ENCODE results near the gene GPR143.
"Not testable (repeated sequence)": the region's sequence is repeated elsewhere in the genome, so short reads cannot be mapped to it uniquely, and the experiment has no call there.

Gene GPR143

DNA sequence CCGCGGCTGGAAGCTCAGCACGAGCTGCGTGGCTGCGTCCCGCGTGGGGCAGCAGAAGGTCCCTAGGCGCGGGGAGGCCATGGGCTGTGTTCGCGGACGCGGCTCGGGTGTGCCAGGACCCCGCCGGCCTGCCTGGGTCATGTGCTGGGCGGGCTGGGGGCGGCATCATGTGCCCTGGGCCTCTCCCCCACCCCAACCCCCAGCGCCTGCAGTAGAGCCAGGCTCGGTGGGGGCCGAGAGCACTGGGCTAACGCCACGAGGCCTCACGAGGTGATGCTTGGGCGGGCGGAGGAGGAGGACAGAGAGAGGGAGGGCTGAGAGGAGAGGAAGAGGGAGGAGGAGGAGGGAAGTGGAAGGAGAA lies at the start of gene GPR143:
GPR143 (minus strand) TSS at position 111 of the 361 bp plus-strand sequence; CDS start at position 81, 30 bp downstream.
- H3K4me3 ChIP-seq (ENCODE audit: low read depth, low read length): no peak within 1 kb of the TSS
- in situ Hi-C loops (cut with HindIII; ENCODE audit: low sequenced_read_pairs): no loop called here
- no peak for DNase-seq (ENCODE audit: low read depth, low spot score)
- TF ChIP-seq, protein P1, sequence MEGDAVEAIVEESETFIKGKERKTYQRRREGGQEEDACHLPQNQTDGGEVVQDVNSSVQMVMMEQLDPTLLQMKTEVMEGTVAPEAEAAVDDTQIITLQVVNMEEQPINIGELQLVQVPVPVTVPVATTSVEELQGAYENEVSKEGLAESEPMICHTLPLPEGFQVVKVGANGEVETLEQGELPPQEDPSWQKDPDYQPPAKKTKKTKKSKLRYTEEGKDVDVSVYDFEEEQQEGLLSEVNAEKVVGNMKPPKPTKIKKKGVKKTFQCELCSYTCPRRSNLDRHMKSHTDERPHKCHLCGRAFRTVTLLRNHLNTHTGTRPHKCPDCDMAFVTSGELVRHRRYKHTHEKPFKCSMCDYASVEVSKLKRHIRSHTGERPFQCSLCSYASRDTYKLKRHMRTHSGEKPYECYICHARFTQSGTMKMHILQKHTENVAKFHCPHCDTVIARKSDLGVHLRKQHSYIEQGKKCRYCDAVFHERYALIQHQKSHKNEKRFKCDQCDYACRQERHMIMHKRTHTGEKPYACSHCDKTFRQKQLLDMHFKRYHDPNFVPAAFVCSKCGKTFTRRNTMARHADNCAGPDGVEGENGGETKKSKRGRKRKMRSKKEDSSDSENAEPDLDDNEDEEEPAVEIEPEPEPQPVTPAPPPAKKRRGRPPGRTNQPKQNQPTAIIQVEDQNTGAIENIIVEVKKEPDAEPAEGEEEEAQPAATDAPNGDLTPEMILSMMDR (IDR thresholded peaks at IDR 0.05; ENCODE audit: low read depth, low read length): no peak

DNA sequence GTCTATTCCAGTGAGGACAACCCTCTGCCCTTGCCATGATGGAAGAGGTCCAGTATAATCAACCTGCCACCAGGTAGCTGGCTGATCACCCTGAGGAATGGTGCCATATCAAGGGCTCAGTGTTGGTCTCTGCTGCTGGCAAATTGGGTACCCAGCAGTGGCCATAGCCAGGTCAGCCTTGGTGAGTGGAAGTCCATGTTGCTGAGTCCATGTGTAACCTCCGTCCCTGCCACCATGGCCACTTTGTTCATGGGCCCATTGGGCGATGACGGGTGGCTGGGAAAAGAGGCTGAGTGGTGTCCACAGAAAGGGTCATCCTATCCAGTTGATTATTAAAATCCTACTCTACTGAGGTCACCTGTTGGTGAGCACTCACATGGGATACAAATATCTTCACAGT lies 45.4 kb upstream of the GPR143 start:
- in situ Hi-C loops (cut with HindIII; ENCODE audit: low sequenced_read_pairs); H3K4me3 ChIP-seq (ENCODE audit: low read depth, low read length); DNase-seq (ENCODE audit: low read depth, low spot score): not testable (repeated sequence)

DNA sequence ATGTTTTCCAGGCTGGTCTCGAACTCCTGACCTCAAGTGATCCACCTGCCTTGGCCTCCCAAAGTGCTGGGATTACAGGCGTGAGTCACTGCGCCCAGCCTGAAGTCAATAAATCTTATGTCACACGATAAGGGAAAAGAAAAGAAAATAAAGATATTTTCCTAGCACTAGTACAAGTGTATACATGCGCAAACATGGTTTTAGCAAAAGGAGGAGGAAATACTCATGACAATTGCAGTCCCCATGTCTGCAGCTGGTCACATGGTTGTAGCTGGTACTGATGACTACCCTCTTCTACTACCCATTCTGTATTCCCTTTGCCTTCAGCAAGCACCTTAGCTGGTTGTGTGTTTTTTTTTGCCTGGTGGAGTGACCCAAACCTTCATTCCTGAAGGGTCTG lies 44.2 kb upstream of the GPR143 start:
- in situ Hi-C loops (cut with HindIII; ENCODE audit: low sequenced_read_pairs); DNase-seq (ENCODE audit: low read depth, low spot score); H3K4me3 ChIP-seq (ENCODE audit: low read depth, low read length): not testable (repeated sequence)

DNA sequence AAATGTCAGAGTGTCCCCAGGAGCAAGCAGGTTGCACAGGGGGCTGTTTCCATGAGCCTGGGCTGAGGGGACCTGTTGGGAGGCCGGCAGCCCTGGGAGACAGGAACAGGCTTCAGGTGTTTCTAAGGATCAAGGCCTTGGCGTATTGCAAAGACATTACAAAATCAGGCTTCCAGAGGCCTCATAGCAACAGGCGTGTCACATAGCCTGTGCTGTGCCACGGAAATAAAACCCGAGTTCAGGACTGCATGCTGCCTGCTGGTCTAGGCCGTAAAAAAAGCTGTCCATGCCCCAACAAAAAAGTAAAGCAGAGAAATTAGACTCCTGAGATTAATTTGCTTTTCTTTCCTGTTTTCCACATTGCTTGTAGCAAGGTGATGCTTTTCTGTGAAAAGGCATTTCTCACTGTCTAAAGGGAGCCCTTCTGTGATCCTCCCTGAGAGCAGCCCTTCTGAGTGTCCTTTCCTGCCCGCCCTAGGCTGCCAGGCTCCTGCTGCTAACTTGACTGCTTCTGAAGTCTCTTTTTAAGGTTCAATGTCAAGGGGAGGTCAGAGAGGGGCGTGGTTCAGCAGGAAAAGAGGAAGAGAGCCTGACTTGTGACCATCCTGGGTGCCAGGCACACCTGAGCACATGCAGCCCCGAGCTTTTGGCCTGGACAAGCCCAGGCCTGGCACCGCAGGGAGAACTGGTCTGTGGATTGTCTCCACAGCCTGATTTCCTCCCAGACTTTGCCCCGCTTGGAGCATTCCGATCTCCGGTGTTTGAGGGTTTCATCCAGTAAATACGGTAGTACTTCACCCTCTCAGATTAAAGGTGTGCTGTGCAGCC lies 41.9 kb upstream of the GPR143 start:
- no peak overlapping the region for H3K4me3 ChIP-seq (ENCODE audit: low read depth, low read length)
- in situ Hi-C loops (cut with HindIII; ENCODE audit: low sequenced_read_pairs): no loop called here
- TF ChIP-seq, protein P1 (IDR thresholded peaks at IDR 0.05; ENCODE audit: low read depth, low read length): no peak
- no peak for DNase-seq (ENCODE audit: low read depth, low spot score)

DNA sequence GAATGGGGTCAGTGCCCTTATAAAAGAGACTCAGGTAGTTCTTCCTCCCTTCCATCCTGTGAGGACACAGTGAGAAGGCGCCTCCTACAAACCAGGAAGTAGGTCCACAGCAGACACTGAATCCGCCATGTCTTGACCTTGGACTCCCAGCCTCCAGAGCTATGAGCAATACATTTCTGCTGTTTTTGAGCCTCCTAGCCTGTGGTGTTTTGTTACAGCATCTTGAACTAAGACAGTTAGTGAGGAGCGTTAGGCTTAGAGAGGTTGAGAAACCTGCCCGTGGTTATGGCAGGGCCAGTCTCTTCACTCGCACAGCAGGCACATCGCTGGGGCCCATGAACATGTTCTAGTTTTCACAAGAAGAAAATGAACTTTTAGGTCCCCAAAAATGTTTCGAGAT lies 40.3 kb upstream of the GPR143 start:
- no peak for DNase-seq (ENCODE audit: low read depth, low spot score)
- in situ Hi-C loops (cut with HindIII; ENCODE audit: low sequenced_read_pairs): no loop called here
- TF ChIP-seq, protein P1 (IDR thresholded peaks at IDR 0.05; ENCODE audit: low read depth, low read length): no peak
- H3K4me3 ChIP-seq (ENCODE audit: low read depth, low read length): no peak overlapping the region

DNA sequence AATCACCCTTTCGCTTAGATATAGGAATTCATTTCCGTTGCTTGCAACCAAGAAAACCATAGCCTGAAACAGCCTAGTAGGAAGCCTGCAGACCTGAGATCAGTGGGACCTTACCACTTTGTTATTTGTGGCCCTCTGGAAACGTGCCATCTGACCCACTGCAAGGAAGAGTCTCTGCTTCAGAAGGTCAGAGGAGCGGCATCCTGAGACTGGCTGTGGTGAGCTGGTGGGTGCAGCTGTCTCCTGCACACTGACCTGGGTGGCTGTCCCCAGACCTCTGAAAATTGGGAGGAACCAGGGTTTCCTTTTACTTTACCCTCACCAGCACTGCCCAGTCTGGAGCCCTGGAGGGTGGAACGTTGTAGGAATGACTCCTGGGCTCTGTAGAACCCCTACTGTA lies 38.8 kb upstream of the GPR143 start:
- no peak overlapping the region for H3K4me3 ChIP-seq (ENCODE audit: low read depth, low read length)
- TF ChIP-seq, protein P1 (IDR thresholded peaks at IDR 0.05; ENCODE audit: low read depth, low read length): no peak
- in situ Hi-C loops (cut with HindIII; ENCODE audit: low sequenced_read_pairs): no loop called here
- DNase-seq (ENCODE audit: low read depth, low spot score): no peak

DNA sequence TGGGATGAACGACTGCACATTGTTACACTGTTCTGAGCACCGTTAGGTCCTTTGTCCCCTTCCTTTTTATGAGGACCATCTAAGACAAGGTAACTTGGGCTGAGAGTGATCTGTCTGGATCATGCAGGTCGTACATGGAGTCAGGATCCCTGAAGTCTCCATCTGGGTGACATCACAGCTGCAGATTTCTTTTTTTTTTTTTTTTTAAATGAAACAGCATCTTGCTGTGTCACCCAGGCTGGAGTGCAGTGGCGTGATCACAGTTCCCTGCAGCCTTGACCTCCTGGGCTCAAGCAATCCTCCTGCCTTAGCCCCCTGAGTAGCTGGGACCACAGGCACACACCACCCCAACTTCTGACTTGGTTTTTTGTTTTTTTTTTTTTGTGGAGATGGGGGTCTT lies 37.1 kb upstream of the GPR143 start:
- DNase-seq (ENCODE audit: low read depth, low spot score): no peak
- TF ChIP-seq, protein P1 (IDR thresholded peaks at IDR 0.05; ENCODE audit: low read depth, low read length): no peak
- in situ Hi-C loops (cut with HindIII; ENCODE audit: low sequenced_read_pairs): no loop called here
- H3K4me3 ChIP-seq (ENCODE audit: low read depth, low read length): no peak overlapping the region

Measured in astrocyte of the spinal cord (primary cell).